Measurements from ENCODE around the gene POLRMT. TPM values are rescaled to one million over a fixed set of nuclear protein-coding genes. Genes with fewer than 3 reads are reported as not detected.
A peak's percentile ranks its signal among the peaks of the same experiment; 100 is the strongest.

The POLRMT gene
- total RNA-seq, 4 donors from 2014 or later: 22.1 to 39.5 (median 28.1) TPM

- H3K4me1 ChIP-seq: peaks cover 0 to 17% (median 0%) of the 10 kb centered on the region in 3 donors
- no peak for TF ChIP-seq POLR2A (IDR thresholded peaks at IDR 0.05)
- peak in 2 of 4 experiments; percentile 11 to 13 for TF ChIP-seq CTCF (IDR thresholded peaks at IDR 0.05)
- H3K9me3 ChIP-seq: no peaks in the 10 kb centered on the region
- peaks cover 0 to 41% of the 10 kb centered on the region in 2 donors for H3K36me3 ChIP-seq
- ATAC-seq: no peak
- H3K4me3 ChIP-seq: no peak overlapping the region
- H3K27me3 ChIP-seq: peaks cover 29% of the 10 kb centered on the region
- H3K27ac ChIP-seq: no peak overlapping the region
- WGBS, 2 donors (ENCODE audit: low coverage in 1 of 2): 0 to 47% methylated on average over 1 to 16 of the region's 33 CpGs
Measured at GRCh38 chr19:615619-616018, 17.7 kb downstream of the POLRMT start.

- TF ChIP-seq EP300 (IDR thresholded peaks at IDR 0.05) (no peak), POLR2AphosphoS5 (IDR thresholded peaks at IDR 0.05) (no peak), CTCF (IDR thresholded peaks at IDR 0.05) (no peak), POLR2A (IDR thresholded peaks at IDR 0.05) (no peak)
- peaks cover 29% of the 10 kb centered on the region for H3K27me3 ChIP-seq
- ATAC-seq: no peak
- no peak overlapping the region for H3K4me3 ChIP-seq
- peaks cover 0 to 24% (median 4%) of the 10 kb centered on the region in 3 donors for H3K4me1 ChIP-seq
- no peak overlapping the region for H3K27ac ChIP-seq
- no peaks in the 10 kb centered on the region for H3K9me3 ChIP-seq
- 92% methylated on average over 2 of the region's 54 CpGs; no CpG with 5 or more reads in 1 of the 2 donors for WGBS, 2 donors (ENCODE audit: low coverage in 1 of 2)
- peaks cover 0 to 24% of the 10 kb centered on the region in 2 donors for H3K36me3 ChIP-seq
Measured at GRCh38 chr19:613732-614567, 19.4 kb downstream of the POLRMT start.

GRCh38 chr19:612941-613340 is 20.4 kb downstream of the POLRMT start:
- H3K4me3 ChIP-seq: no peak overlapping the region
- H3K4me1 ChIP-seq: peaks cover 0 to 30% (median 4%) of the 10 kb centered on the region in 3 donors
- H3K27me3 ChIP-seq: peaks cover 27% of the 10 kb centered on the region
- ATAC-seq: no peak
- no peak overlapping the region for H3K27ac ChIP-seq
- H3K9me3 ChIP-seq: no peaks in the 10 kb centered on the region
- TF ChIP-seq POLR2AphosphoS5 (IDR thresholded peaks at IDR 0.05): no peak
- TF ChIP-seq EP300 (IDR thresholded peaks at IDR 0.05): no peak
- TF ChIP-seq CTCF (IDR thresholded peaks at IDR 0.05): no peak
- no peak for TF ChIP-seq POLR2A (IDR thresholded peaks at IDR 0.05)
- no CpG with 5 or more reads among the region's 33 CpGs for WGBS, 2 donors (ENCODE audit: low coverage in 1 of 2)
- H3K36me3 ChIP-seq: peaks cover 0 to 14% of the 10 kb centered on the region in 2 donors

DNA sequence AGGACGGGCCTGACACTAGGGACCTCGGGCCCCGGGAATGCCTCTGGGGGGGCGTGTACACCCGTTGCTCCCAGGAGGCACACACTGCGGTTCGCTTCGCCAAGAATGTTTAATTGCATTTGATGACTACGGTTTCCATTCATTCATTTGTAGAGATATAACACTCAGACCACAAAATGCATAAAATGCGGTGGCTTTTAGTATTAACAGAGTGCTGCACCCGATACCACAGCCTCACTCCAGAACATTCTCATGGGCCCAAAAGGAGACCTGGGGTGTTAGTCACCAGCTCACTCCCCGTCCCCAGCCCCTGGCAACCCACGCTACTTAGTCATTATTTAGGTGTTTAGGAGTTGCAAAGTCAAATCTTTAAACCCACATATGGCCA is 21.9 kb downstream of the POLRMT start:
- peaks cover 0 to 27% (median 4%) of the 10 kb centered on the region in 3 donors for H3K4me1 ChIP-seq
- ATAC-seq: no peak
- H3K9me3 ChIP-seq: no peaks in the 10 kb centered on the region
- H3K36me3 ChIP-seq: no peaks in the 10 kb centered on the region
- no peak overlapping the region for H3K4me3 ChIP-seq
- H3K27ac ChIP-seq: peak overlapping the region in 3 of 4 donors; percentile 24 to 59 (median 35)
- peaks cover 21% of the 10 kb centered on the region for H3K27me3 ChIP-seq
- 60 to 75% methylated on average over 4 to 11 of the region's 13 CpGs for WGBS, 2 donors (ENCODE audit: low coverage in 1 of 2)
- TF ChIP-seq EP300 (IDR thresholded peaks at IDR 0.05) (no peak), CTCF (IDR thresholded peaks at IDR 0.05) (no peak), POLR2AphosphoS5 (IDR thresholded peaks at IDR 0.05) (no peak), POLR2A (IDR thresholded peaks at IDR 0.05) (no peak)
